ENCODE measurements around the gene UNC80.
"Not testable (repeated sequence)": the region's sequence is repeated elsewhere in the genome, so short reads cannot be mapped to it uniquely, and the experiment has no call there.

UNC80 gene

GRCh38 chr2:209771474-209772289, at the start of gene UNC80:
Gene UNC80 (plus strand): TSS chr2:209771832. CDS start chr2:209772073, 241 bp downstream.
- no peak for DNase-seq

GRCh38 chr2:209726311-209726710, 45.3 kb upstream of the UNC80 start:
- no peak for DNase-seq

- no peak for DNase-seq
These were observed 44.6 kb upstream of the UNC80 start for GRCh38 chr2:209727077-209727476.

- no peak for DNase-seq
These were observed 36.8 kb upstream of the UNC80 start for GRCh38 chr2:209734805-209735204.

GRCh38 chr2:209741953-209742352, 29.7 kb upstream of the UNC80 start:
- DNase-seq, result no peak

- no peak for DNase-seq
These were observed 18.6 kb upstream of the UNC80 start for GRCh38 chr2:209753020-209753419.

- no peak for DNase-seq
These were observed 14.5 kb upstream of the UNC80 start for GRCh38 chr2:209757163-209757562.

GRCh38 chr2:209761566-209761965, 10.1 kb upstream of the UNC80 start:
- DNase-seq, result no peak

- no peak for DNase-seq
These were observed 9.1 kb upstream of the UNC80 start for GRCh38 chr2:209762563-209762962.

- DNase-seq, result no peak
These were observed 8.5 kb upstream of the UNC80 start for GRCh38 chr2:209763106-209763505.

GRCh38 chr2:209766613-209767012, 5.0 kb upstream of the UNC80 start:
- DNase-seq, result no peak

- no peak for DNase-seq
These were observed 4.3 kb upstream of the UNC80 start for GRCh38 chr2:209767316-209767715.

- DNase-seq, result no peak
These were observed 3.1 kb upstream of the UNC80 start for GRCh38 chr2:209768557-209768956.

GRCh38 chr2:209772290-209772685, 656 bp downstream of the UNC80 start:
- no peak for DNase-seq

GRCh38 chr2:209773377-209773776, 1.7 kb downstream of the UNC80 start:
- no peak for DNase-seq

GRCh38 chr2:209787416-209787815, 15.8 kb downstream of the UNC80 start:
- no peak for DNase-seq

GRCh38 chr2:209788925-209789324, 17.3 kb downstream of the UNC80 start:
- no peak for DNase-seq

- no peak for DNase-seq
These were observed 18.6 kb downstream of the UNC80 start for GRCh38 chr2:209790066-209790728.

- no peak for DNase-seq
These were observed 19.5 kb downstream of the UNC80 start for GRCh38 chr2:209791151-209791550.

- not testable (repeated sequence) for DNase-seq
These were observed 23.8 kb downstream of the UNC80 start for GRCh38 chr2:209795425-209795824.

- DNase-seq, result no peak
These were observed 33.7 kb downstream of the UNC80 start for GRCh38 chr2:209805351-209805750.

- DNase-seq, result no peak
These were observed 34.7 kb downstream of the UNC80 start for GRCh38 chr2:209806318-209806717.

GRCh38 chr2:209808521-209808920, 36.9 kb downstream of the UNC80 start:
- DNase-seq, result no peak

GRCh38 chr2:209809256-209809655, 37.6 kb downstream of the UNC80 start:
- DNase-seq, result no peak
